HK-2 (cell line): ENCODE data around the gene SKOR1.

Experiments used
- DNase-seq: peaks from one replicate; pipeline ENCODE4 v3.0.0-alpha.2; 2018; ENCODE audit not compliant: unreplicated experiment

The SKOR1 gene

GRCh38 chr15:67796196-67797127, 28.8 kb upstream of the SKOR1 start:
- DNase-seq = no peak

GRCh38 chr15:67799801-67800205, 25.5 kb upstream of the SKOR1 start:
- DNase-seq = no peak

- no peak for DNase-seq
Observed at GRCh38 chr15:67801142-67801541, 24.2 kb upstream of the SKOR1 start.

DNA sequence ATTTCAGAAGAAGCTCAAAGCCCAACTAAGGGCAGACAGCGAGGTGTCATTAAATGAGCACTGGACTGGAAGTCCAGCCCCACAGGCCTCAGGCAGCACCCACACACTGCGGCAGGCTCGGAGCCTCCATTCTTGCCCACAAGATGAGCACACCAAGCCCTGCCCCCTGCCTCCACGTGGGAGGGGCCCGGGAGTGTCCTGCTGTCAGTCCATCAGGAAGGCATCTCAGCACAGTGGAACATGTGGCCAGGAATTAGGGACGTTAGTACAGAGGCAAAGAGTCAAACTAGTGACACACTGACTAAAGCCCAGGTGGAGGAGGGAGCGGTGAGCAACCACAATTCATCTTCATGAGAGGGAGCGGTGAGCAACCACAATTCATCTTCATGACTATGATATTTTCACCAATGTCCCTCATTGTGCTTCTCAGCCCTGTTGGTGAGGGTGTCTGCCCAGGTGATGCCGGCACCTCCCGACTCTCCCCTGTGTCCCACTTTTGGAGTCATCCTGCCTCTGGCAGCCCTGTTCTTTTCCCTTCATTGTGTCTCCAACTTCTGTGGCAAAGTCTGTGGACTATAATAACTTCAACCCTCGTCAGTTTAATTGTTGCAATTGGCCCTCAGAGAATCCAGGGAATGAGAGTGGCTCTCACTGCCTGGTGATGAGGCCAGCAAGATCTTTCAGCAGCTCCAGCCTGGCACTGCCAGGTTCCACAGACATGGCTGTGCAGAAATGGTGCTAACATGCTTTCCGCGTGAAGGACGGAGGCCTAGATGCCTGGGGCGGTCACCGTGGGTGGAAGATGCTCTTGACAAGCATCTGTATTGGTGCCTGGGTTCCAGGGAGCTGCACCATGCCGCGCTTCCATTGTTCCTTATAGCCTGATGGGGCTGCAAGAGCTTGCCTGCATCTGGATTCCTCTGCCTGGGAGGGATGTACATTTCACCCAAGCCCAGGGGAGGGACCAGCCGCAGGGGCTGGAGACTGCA, 23.1 kb upstream of the SKOR1 start:
- DNase-seq = no peak

- no peak for DNase-seq
Observed at GRCh38 chr15:67803299-67803698, 22.0 kb upstream of the SKOR1 start.

- no peak for DNase-seq
Observed at GRCh38 chr15:67803996-67804843, 21.1 kb upstream of the SKOR1 start.

GRCh38 chr15:67805008-67805665, 20.2 kb upstream of the SKOR1 start:
- no peak for DNase-seq

- DNase-seq = no peak
Observed at GRCh38 chr15:67805666-67806516, 19.4 kb upstream of the SKOR1 start.

DNA sequence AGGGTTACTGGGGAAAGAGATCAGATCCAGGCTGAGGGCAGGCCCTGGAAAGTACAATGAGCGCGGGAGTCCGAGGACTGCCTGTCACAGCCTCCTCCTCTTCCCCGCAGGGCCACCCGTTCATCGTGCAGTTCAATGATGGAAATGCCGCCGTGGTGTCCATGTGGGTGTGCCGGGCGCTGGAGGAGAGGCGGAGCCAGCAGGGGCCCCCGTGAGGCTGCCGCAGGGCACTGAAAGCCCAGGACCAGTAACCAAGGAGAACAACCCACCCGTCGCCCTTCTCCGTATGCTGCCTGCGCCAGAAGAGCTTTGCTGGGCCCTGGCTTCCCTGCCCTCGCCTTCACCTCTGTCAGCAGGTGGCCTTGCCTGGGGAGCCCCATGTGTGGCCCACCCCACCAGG, 18.8 kb upstream of the SKOR1 start:
- DNase-seq = no peak

GRCh38 chr15:67807141-67807540, 18.2 kb upstream of the SKOR1 start:
- no peak for DNase-seq

- no peak for DNase-seq
Observed at GRCh38 chr15:67807836-67808235, 17.5 kb upstream of the SKOR1 start.

GRCh38 chr15:67808821-67809220, 16.5 kb upstream of the SKOR1 start:
- DNase-seq = no peak

- DNase-seq = no peak
Observed at GRCh38 chr15:67809441-67809840, 15.9 kb upstream of the SKOR1 start.

GRCh38 chr15:67809866-67810265, 15.4 kb upstream of the SKOR1 start:
- no peak for DNase-seq

- DNase-seq = no peak
Observed at GRCh38 chr15:67812241-67812644, 13.1 kb upstream of the SKOR1 start.

- DNase-seq = no peak
Observed at GRCh38 chr15:67813104-67813634, 12.1 kb upstream of the SKOR1 start.

- no peak for DNase-seq
Observed at GRCh38 chr15:67815036-67815592, 10.2 kb upstream of the SKOR1 start.

DNA sequence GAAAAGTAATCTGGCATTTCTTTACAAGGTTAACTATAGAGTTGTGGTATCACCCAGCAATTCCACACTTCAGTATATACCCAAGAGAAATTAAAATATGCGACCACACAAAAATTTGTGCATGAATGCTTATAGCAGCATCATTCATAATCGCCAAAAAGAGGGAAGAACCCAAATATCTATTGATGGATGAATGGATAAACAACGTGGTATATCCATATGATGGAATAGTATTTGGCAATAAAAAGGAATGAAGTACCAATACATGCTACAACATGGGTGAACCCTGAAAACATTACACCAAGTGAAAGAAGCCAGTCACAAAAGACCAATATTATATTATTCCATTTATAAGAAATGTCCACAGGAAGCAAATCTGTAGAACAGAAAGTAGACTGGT, 8.6 kb upstream of the SKOR1 start:
- DNase-seq = no peak

- no peak for DNase-seq
Observed at GRCh38 chr15:67818464-67818863, 6.8 kb upstream of the SKOR1 start.
